Measurements from ENCODE around the gene RSPH1. TPM values are rescaled to one million over a fixed set of nuclear protein-coding genes. Genes with fewer than 3 reads are reported as not detected.

RSPH1 gene
- total RNA-seq, 4 donors from 2014 or later, result 0.81 to 3.2 (median 2.0) TPM

GRCh38 chr21:42495027-42495426, 997 bp downstream of the RSPH1 start:
- no peaks in the 10 kb centered on the region for H3K9me3 ChIP-seq
- H3K36me3 ChIP-seq, result no peaks in the 10 kb centered on the region
- peak in 1 of 2 donors; percentile 29 for DNase-seq (ENCODE audit: low spot score in 2 of 2)

GRCh38 chr21:42493109-42494060, 2.6 kb downstream of the RSPH1 start:
- H3K27me3 ChIP-seq, result no peaks in the 10 kb centered on the region
- DNase-seq (ENCODE audit: low spot score in 2 of 2), result no peak
- peaks cover 17% of the 10 kb centered on the region for H3K4me1 ChIP-seq
- H3K36me3 ChIP-seq, result no peaks in the 10 kb centered on the region
- no peak overlapping the region for H3K27ac ChIP-seq
- TF ChIP-seq POLR2AphosphoS5 (IDR thresholded peaks at IDR 0.05) (no peak), POLR2A (IDR thresholded peaks at IDR 0.05) (no peak), EP300 (IDR thresholded peaks at IDR 0.05) (no peak)
- TF ChIP-seq, protein P1, sequence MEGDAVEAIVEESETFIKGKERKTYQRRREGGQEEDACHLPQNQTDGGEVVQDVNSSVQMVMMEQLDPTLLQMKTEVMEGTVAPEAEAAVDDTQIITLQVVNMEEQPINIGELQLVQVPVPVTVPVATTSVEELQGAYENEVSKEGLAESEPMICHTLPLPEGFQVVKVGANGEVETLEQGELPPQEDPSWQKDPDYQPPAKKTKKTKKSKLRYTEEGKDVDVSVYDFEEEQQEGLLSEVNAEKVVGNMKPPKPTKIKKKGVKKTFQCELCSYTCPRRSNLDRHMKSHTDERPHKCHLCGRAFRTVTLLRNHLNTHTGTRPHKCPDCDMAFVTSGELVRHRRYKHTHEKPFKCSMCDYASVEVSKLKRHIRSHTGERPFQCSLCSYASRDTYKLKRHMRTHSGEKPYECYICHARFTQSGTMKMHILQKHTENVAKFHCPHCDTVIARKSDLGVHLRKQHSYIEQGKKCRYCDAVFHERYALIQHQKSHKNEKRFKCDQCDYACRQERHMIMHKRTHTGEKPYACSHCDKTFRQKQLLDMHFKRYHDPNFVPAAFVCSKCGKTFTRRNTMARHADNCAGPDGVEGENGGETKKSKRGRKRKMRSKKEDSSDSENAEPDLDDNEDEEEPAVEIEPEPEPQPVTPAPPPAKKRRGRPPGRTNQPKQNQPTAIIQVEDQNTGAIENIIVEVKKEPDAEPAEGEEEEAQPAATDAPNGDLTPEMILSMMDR (IDR thresholded peaks at IDR 0.05), result no peak
- no peak overlapping the region for H3K4me3 ChIP-seq
- no peaks in the 10 kb centered on the region for H3K9me3 ChIP-seq
- WGBS, result 77% methylated on average over 13 of the region's 13 CpGs

More at GRCh38 chr21:42495027-42495426, 997 bp downstream of the RSPH1 start:
- H3K4me1 ChIP-seq, result peaks cover 17% of the 10 kb centered on the region
- TF ChIP-seq POLR2A (IDR thresholded peaks at IDR 0.05) (no peak), POLR2AphosphoS5 (IDR thresholded peaks at IDR 0.05) (no peak), EP300 (IDR thresholded peaks at IDR 0.05) (no peak)
- H3K27ac ChIP-seq, result no peak overlapping the region
- no peak overlapping the region for H3K4me3 ChIP-seq
- no peaks in the 10 kb centered on the region for H3K27me3 ChIP-seq
- WGBS, result 94% methylated on average over 5 of the region's 5 CpGs

GRCh38 chr21:42492201-42492600, 3.8 kb downstream of the RSPH1 start:
- peaks cover 17% of the 10 kb centered on the region for H3K4me1 ChIP-seq
- no peaks in the 10 kb centered on the region for H3K27me3 ChIP-seq
- TF ChIP-seq EP300 (IDR thresholded peaks at IDR 0.05), result no peak
- no peak for TF ChIP-seq POLR2A (IDR thresholded peaks at IDR 0.05)
- TF ChIP-seq, protein P1 (IDR thresholded peaks at IDR 0.05), result no peak
- H3K4me3 ChIP-seq, result no peak overlapping the region
- H3K9me3 ChIP-seq, result no peaks in the 10 kb centered on the region
- H3K27ac ChIP-seq, result no peak overlapping the region
- DNase-seq (ENCODE audit: low spot score in 2 of 2), result no peak
- H3K36me3 ChIP-seq, result no peaks in the 10 kb centered on the region
- 70% methylated on average over 8 of the region's 8 CpGs for WGBS

- 75% methylated on average over 1 of the region's 1 CpG for WGBS
- Histone ChIP-seq H3K36me3 (no peaks in the 10 kb centered on the region), H3K4me1 (peaks cover 10% of the 10 kb centered on the region), H3K9me3 (no peaks in the 10 kb centered on the region), H3K4me3 (no peak overlapping the region), H3K27ac (no peak overlapping the region), H3K27me3 (no peaks in the 10 kb centered on the region)
- TF ChIP-seq POLR2AphosphoS5 (IDR thresholded peaks at IDR 0.05) (no peak), POLR2A (IDR thresholded peaks at IDR 0.05) (no peak), EP300 (IDR thresholded peaks at IDR 0.05) (no peak)
- TF ChIP-seq, protein P1 (IDR thresholded peaks at IDR 0.05), result no peak
- no peak for DNase-seq (ENCODE audit: low spot score in 2 of 2)
Measured at GRCh38 chr21:42491328-42491727, 4.7 kb downstream of the RSPH1 start.

GRCh38 chr21:42490720-42491119, 5.3 kb downstream of the RSPH1 start:
- no peak overlapping the region for H3K4me3 ChIP-seq
- no peak for DNase-seq (ENCODE audit: low spot score in 2 of 2)
- H3K27me3 ChIP-seq, result no peaks in the 10 kb centered on the region
- H3K36me3 ChIP-seq, result no peaks in the 10 kb centered on the region
- H3K9me3 ChIP-seq, result no peaks in the 10 kb centered on the region
- TF ChIP-seq POLR2AphosphoS5 (IDR thresholded peaks at IDR 0.05) (no peak), POLR2A (IDR thresholded peaks at IDR 0.05) (no peak), EP300 (IDR thresholded peaks at IDR 0.05) (no peak)
- TF ChIP-seq, protein P1 (IDR thresholded peaks at IDR 0.05), result no peak
- H3K27ac ChIP-seq, result no peak overlapping the region
- H3K4me1 ChIP-seq, result peaks cover 8% of the 10 kb centered on the region
